Stimulated activated CD4-positive, alpha-beta T cell treated with anti-CD3 and anti-CD28 coated beads, Interleukin-1b, Interleukin-23, amount 100 ng/mL, for 1 hour (primary cell): Measurements from ENCODE around the gene INTS14.

Experiments
- DNase-seq, 2 donors: peaks; one replicate each; pipeline ENCODE4 v3.0.0-alpha.2; 2020; ENCODE audit warnings: low read depth in 2 of 2

Gene INTS14

GRCh38 chr15:65610871-65611718 lies at the start of gene INTS14:
Gene INTS14, minus strand, starts transcription at chr15:65611131. Its CDS starts 3,751 bp downstream, at chr15:65607380.
- DNase-seq, result peak; percentile 80 to 93

- no peak for DNase-seq
Observed at GRCh38 chr15:65659502-65660052, 48.6 kb upstream of the INTS14 start.

- no peak for DNase-seq
Observed at GRCh38 chr15:65655457-65655856, 44.5 kb upstream of the INTS14 start.

- no peak for DNase-seq
Observed at GRCh38 chr15:65655026-65655425, 44.1 kb upstream of the INTS14 start.

GRCh38 chr15:65653801-65654521 lies 43.0 kb upstream of the INTS14 start:
- DNase-seq, result no peak

GRCh38 chr15:65653341-65653740 lies 42.4 kb upstream of the INTS14 start:
- no peak for DNase-seq

GRCh38 chr15:65651831-65652749 lies 41.2 kb upstream of the INTS14 start:
- DNase-seq, result no peak

GRCh38 chr15:65651042-65651322 lies 40.1 kb upstream of the INTS14 start:
- DNase-seq, result no peak

GRCh38 chr15:65650312-65651041 lies 39.5 kb upstream of the INTS14 start:
- DNase-seq, result no peak

GRCh38 chr15:65646486-65646885 lies 35.6 kb upstream of the INTS14 start:
- DNase-seq, result no peak

- DNase-seq, result no peak
Observed at GRCh38 chr15:65645392-65645791, 34.5 kb upstream of the INTS14 start.

GRCh38 chr15:65644282-65644681 lies 33.4 kb upstream of the INTS14 start:
- no peak for DNase-seq

GRCh38 chr15:65642594-65642993 lies 31.7 kb upstream of the INTS14 start:
- no peak for DNase-seq

GRCh38 chr15:65641768-65642475 lies 31.0 kb upstream of the INTS14 start:
- no peak for DNase-seq

- no peak for DNase-seq
Observed at GRCh38 chr15:65639509-65639908, 28.6 kb upstream of the INTS14 start.

GRCh38 chr15:65638681-65639089 lies 27.8 kb upstream of the INTS14 start:
- no peak for DNase-seq

- DNase-seq, result no peak
Observed at GRCh38 chr15:65638109-65638508, 27.2 kb upstream of the INTS14 start.

GRCh38 chr15:65634356-65634755 lies 23.4 kb upstream of the INTS14 start:
- DNase-seq, result no peak

GRCh38 chr15:65633752-65634151 lies 22.8 kb upstream of the INTS14 start:
- no peak for DNase-seq

GRCh38 chr15:65632780-65633375 lies 21.9 kb upstream of the INTS14 start:
- no peak for DNase-seq
